Cardiac muscle cell (in vitro differentiated cells and primary cell): ENCODE measurements around the gene TGFBR3L. TPM values are rescaled to one million over a fixed set of nuclear protein-coding genes. Genes with fewer than 3 reads are reported as not detected.

Source experiments
- DNase-seq, 2 donors: peaks; one replicate each; pipeline versions ENCODE4 v3.0.0 to v3.0.0-alpha.2; 2010 to 2017; ENCODE audit warnings: low read depth in 1 of 2, low spot score in 1 of 2
- H3K27ac ChIP-seq: fragments of 200-600 bp; sonication (generic); 2 replicates; pipeline ENCODE4 v1.5.1; 2016
- H3K27me3 ChIP-seq: fragments of 200-600 bp; sonication (generic); 2 replicates; pipeline ENCODE4 v1.6.0; 2016; ENCODE audit warnings: control low read depth
- H3K36me3 ChIP-seq: fragments of 200-600 bp; sonication (generic); 2 replicates; pipeline ENCODE4 v1.5.1; 2016; ENCODE audit warnings: control low read depth
- H3K4me1 ChIP-seq: fragments of 200-600 bp; sonication (generic); 2 replicates; pipeline ENCODE4 v1.8.1; 2017; ENCODE audit warnings: low read depth, mild to moderate bottlenecking, mixed run types
- H3K4me3 ChIP-seq: fragments of 200-600 bp; sonication (generic); 2 replicates; pipeline ENCODE4 v1.5.1; 2016; ENCODE audit warnings: mild to moderate bottlenecking
- H3K9me3 ChIP-seq: fragments of 200-600 bp; sonication (generic); 2 replicates; pipeline ENCODE4 v1.5.1; 2017; ENCODE audit warnings: low read depth, mild to moderate bottlenecking, control low read depth
- CTCF ChIP-seq: IDR thresholded peaks from 2 replicates; pipeline ENCODE4 v1.5.1; 2012; ENCODE audit warnings: low read depth, mild to moderate bottlenecking, low read length
- polyA plus RNA-seq: library from polyadenylated mRNA; unstranded; fragments of >200 nt; fragmentation: Nextera tagmentation; extraction: Ambion mirVana; gene quantifications from 2 replicates; pipeline ENCODE4 v1.2.1, GENCODE V29; 2016
- total RNA-seq: library from RNA; depleted of rRNA; stranded (reverse); fragments of >200 nt; gene quantifications from 2 replicates; pipeline ENCODE4 v1.2.3, GENCODE V29; 2016

Gene TGFBR3L
- total and polyA plus RNA-seq, 2 experiments from 2014 or later: 2.6 to 3.2 TPM

- H3K4me1 ChIP-seq: peaks cover 6% of the 10 kb centered on the region
- peak overlapping the region; percentile 78 for H3K27ac ChIP-seq
- peak; percentile 53 to 92 for DNase-seq
- TF ChIP-seq CTCF: peak; percentile 44
- H3K9me3 ChIP-seq: no peaks in the 10 kb centered on the region
- H3K36me3 ChIP-seq: no peaks in the 10 kb centered on the region
- H3K27me3 ChIP-seq: peaks cover 40% of the 10 kb centered on the region
- H3K4me3 ChIP-seq: peak overlapping the region; percentile 40
Measured at GRCh38 chr19:7868671-7869452, 45.8 kb upstream of the TGFBR3L start.

- Histone ChIP-seq H3K27ac (peak overlapping the region; percentile 78), H3K36me3 (no peaks in the 10 kb centered on the region), H3K27me3 (peaks cover 36% of the 10 kb centered on the region), H3K9me3 (no peaks in the 10 kb centered on the region), H3K4me3 (peak overlapping the region; percentile 40), H3K4me1 (peaks cover 6% of the 10 kb centered on the region)
- DNase-seq: peak; percentile 40 to 84
- TF ChIP-seq CTCF: no peak
Measured at GRCh38 chr19:7869453-7869909, 45.1 kb upstream of the TGFBR3L start.

- Histone ChIP-seq H3K27ac (peak overlapping the region; percentile 78), H3K4me3 (peak overlapping the region; percentile 40), H3K9me3 (no peaks in the 10 kb centered on the region), H3K27me3 (peaks cover 31% of the 10 kb centered on the region), H3K4me1 (peaks cover 6% of the 10 kb centered on the region), H3K36me3 (no peaks in the 10 kb centered on the region)
- TF ChIP-seq CTCF: no peak
- DNase-seq: peak in 1 of 2 donors; percentile 91
Measured at GRCh38 chr19:7869910-7870511, 44.6 kb upstream of the TGFBR3L start.

- H3K27ac ChIP-seq: peak overlapping the region; percentile 85
- H3K36me3 ChIP-seq: no peaks in the 10 kb centered on the region
- DNase-seq: peak; percentile 22 to 91
- no peak overlapping the region for H3K4me3 ChIP-seq
- TF ChIP-seq CTCF: no peak
- no peaks in the 10 kb centered on the region for H3K9me3 ChIP-seq
- peaks cover 6% of the 10 kb centered on the region for H3K4me1 ChIP-seq
- peaks cover 24% of the 10 kb centered on the region for H3K27me3 ChIP-seq
Measured at GRCh38 chr19:7870571-7871436, 43.8 kb upstream of the TGFBR3L start.
